GM12874 (cell line): ENCODE results near the gene GAPVD1.

Source experiments
- TF ChIP-seq, protein P1 (sequence below): IDR thresholded peaks from 2 replicates; pipeline ENCODE4 v1.5.1; 2011; ENCODE audit warnings: low read depth, mild to moderate bottlenecking, control low read depth, low read length, moderate library complexity; ENCODE audit not compliant: insufficient read depth

Gene GAPVD1

DNA sequence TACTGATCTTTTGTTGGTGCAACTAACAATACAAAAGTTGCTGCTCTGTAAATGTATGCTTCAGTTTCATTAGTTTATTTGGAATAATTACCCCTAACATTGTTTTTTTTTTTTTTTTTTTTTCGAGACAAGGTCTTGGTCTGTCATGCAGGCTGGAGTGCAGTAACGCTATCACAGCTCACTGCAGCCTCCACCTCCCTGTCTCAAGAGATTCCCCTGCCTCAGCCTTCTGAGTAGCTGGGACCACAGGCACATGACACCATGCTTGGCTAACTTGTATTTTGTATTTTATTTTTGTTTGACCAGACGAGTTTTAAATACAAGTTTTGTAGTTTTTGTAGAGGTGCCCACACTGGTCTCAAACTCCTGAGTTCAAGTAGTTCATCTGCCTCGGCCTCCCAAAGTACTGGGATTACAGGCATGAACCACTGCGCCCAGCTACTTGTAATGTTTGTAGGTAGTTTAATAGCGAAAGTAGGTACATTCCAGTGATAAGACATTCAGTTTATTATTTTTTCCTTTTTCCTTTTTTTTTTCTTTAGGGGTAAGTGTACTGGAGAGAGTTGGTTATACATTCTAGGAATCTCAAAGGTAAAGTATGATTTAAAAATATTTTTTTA is 6.9 kb downstream of the GAPVD1 start:
- TF ChIP-seq, protein P1, sequence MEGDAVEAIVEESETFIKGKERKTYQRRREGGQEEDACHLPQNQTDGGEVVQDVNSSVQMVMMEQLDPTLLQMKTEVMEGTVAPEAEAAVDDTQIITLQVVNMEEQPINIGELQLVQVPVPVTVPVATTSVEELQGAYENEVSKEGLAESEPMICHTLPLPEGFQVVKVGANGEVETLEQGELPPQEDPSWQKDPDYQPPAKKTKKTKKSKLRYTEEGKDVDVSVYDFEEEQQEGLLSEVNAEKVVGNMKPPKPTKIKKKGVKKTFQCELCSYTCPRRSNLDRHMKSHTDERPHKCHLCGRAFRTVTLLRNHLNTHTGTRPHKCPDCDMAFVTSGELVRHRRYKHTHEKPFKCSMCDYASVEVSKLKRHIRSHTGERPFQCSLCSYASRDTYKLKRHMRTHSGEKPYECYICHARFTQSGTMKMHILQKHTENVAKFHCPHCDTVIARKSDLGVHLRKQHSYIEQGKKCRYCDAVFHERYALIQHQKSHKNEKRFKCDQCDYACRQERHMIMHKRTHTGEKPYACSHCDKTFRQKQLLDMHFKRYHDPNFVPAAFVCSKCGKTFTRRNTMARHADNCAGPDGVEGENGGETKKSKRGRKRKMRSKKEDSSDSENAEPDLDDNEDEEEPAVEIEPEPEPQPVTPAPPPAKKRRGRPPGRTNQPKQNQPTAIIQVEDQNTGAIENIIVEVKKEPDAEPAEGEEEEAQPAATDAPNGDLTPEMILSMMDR: no peak

DNA sequence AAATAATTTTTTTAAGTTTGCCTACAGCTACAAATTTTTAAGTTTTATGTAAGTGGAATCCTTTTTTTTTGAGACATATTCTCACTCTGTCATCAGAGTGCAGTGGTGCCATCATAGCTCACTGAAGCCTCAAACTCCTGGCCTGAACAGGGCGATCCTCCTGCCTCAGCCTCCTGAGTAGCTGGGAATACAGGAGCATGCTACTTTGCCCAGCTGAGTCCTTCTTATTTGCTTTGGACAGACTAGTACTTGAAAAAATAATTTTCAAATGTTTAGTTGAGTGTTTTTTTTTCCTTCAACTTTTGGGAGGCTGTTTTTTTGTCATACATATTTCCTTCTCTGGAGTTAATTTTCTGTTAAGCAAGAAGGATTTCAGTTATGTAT is 7.4 kb downstream of the GAPVD1 start:
- TF ChIP-seq, protein P1: no peak

DNA sequence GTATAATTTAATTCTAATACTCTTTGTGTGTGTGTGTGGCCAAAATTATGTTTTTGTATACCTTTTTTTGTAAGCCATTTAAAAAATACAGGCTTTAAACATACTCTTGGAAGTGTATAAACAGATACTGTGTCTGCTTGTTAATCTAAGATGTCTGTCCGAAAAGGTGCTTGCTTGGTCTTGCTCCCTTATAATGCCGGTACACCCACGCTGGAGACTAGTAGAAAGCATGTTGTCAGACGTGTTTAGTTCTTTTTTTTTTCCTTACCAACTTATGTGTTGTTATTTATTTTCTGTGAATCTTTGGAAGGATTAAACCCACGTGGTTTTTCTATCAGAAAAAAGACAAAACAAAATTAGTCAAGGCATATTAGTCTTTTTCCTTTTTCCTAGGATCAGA is 9.5 kb downstream of the GAPVD1 start:
- TF ChIP-seq, protein P1: no peak

DNA sequence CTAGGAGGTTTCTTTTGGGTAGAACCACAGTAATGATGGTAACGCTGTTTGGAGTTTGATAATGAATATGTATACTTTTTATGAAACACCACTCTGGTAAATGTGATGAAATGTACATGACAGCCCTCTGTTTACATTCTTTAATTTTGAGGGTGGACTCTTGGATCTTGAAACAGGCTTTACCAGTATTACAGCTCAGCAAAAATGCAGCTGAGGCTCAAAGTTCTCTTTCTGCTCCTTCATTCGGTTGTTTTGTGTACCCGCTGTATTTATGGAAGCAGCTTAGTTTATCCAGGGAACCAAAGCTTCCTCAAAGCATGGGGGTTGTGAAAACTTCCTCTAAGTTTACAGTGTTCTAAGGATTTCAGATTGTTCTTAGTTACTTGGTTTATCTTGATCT is 11.1 kb downstream of the GAPVD1 start:
- TF ChIP-seq, protein P1: no peak

DNA sequence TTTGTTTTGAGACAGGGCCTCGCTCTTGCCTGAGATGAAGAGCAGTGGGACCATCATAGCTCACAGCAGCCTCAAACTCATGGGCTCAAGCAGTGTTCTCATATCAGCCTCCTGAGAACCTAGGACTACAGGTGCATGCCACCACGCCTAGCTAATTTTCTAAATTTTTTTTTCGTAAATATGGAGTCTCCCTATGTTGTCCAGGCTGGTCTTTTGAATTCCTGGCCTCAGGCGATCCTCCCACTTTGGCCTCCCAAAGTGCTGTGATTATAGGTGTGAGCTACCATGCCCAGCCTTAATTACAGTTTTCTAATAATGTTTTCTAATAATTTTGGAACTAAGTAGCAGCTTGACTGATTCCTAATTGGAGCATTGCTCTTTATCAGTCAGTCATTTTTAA is 15.1 kb downstream of the GAPVD1 start:
- TF ChIP-seq, protein P1: no peak

DNA sequence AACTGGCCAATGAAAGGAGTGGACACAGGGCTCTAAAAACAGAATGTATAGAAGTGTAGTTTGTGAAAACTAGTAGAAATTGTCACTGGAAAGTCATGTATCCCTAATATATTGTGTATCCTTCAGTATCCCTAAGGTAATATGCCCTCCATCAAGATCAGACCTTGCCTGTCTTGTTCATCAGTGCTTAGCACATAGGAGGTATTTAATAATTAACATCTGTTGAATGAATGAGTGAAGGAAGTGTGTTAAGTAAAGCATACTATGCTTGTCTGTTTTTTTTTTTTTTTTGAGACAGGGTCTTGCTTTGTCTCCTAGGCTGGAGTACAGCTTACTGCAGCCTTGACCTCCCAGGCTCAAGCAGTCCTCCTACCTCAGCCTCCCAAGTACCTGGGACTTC is 15.8 kb downstream of the GAPVD1 start:
- TF ChIP-seq, protein P1: no peak

DNA sequence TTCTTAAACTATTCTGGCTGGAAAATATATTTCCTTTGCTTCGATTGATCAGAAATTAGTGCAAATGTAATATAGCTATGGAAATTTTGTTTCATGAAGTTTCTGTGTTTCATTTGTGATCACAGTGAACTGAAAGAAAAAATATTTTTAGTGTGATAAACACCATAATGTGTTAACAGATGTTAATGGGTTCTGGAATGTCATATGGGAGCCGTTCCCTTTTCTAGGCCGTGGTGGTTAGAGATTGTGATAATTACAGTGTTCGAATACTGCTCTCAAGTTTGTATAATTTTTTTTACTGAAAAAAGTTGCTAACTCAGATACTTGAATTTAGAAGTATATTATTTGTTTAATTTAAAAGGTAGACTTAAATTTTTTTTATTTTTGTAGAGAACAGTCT is 19.3 kb downstream of the GAPVD1 start:
- TF ChIP-seq, protein P1: no peak
